Activated T-helper 1 cell treated with anti-CD3 and anti-CD28 coated beads, Interleukin-2, amount 50 U/mL, for 16 hours (primary cell): ENCODE results near the gene GPR183.
"Not testable (repeated sequence)": the region's sequence is repeated elsewhere in the genome, so short reads cannot be mapped to it uniquely, and the experiment has no call there.

Experiments
- DNase-seq, 2 donors: peaks; one replicate each; pipeline ENCODE4 v3.0.0-alpha.2; 2020; ENCODE audit warnings: low read depth in 1 of 2, low spot score in 1 of 2

Gene GPR183

DNA sequence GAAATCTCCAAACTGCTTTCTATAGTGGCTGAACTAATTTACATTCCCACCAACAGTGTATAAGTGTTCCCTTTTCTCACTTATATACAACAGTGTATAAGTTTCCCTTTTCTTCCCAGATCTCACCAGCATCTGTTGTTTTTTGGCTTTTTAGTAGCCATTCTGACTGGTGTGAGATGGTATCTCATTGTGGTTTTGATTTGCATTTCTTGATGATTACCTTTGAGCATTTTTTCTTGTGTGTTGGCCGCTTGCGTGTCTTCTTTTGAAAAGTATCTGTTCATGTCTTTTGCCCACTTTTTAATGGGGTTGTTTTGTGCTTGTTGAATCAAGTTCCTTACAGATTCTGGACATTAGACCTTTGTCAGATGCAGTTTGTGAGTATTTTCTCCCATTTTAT lies 57.6 kb downstream of the GPR183 start:
- DNase-seq: not testable (repeated sequence)

DNA sequence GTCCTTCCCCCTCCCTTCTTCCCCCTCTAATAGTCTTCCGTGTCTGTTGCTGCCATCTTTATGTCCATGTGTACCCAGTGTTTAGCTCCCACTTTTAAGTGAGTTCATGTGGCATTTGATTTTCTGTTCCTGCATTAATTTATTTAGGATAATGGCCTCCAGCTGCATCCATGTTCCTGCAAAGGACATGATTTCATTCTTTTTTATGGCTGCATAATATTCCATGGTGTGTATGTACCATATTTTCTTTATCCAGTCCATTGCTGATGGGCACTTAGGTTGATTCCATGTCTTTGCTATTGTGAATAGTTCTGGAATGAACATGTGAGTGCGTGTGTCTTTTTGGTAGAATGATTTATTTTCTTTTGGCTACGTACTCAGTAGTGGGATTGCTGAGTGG lies 58.0 kb downstream of the GPR183 start:
- not testable (repeated sequence) for DNase-seq

DNA sequence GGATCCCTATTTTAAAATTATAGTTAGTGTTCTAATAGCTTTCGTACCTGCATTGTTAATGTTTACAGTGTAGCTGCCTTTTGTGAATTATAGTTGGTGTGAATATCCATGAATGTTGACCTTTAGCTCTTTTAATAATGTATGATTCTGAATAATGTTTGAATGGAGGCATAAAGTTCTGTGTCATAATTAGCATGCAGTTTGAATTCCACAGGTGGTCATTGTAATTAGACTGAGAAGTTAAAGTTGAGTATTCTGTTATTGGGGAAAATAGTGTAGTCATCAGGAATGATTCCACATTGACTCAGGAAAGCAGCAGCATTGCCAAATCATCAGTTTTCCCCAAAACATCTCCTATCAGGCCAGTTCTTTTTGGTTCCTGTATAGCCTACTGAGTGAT lies 61.1 kb downstream of the GPR183 start:
- DNase-seq: no peak
